Astrocyte of the cerebellum (primary cell): ENCODE data around the gene CNN1.
A peak's percentile ranks its signal among the peaks of the same experiment; 100 is the strongest.

Experiments used
- DNase-seq: peaks from one replicate; pipeline ENCODE4 v3.0.0-alpha.2; 2011; ENCODE audit warnings: low read depth
- H3K4me3 ChIP-seq: 2 replicates; pipeline ENCODE4 v1.5.1; 2011; ENCODE audit warnings: mild to moderate bottlenecking, low read depth, low read length, moderate library complexity
- in situ Hi-C: cut with HindIII; loops from 2 replicates; pipeline ENCODE4 v1.10.0; 2017; ENCODE audit warnings: low sequenced_read_pairs
- TF ChIP-seq, protein P1 (sequence below): IDR thresholded peaks from 2 replicates; pipeline ENCODE4 v1.5.1; 2012; ENCODE audit warnings: low read length, low read depth, moderate library complexity, mild to moderate bottlenecking; ENCODE audit errors: missing control alignments

Gene CNN1

DNA sequence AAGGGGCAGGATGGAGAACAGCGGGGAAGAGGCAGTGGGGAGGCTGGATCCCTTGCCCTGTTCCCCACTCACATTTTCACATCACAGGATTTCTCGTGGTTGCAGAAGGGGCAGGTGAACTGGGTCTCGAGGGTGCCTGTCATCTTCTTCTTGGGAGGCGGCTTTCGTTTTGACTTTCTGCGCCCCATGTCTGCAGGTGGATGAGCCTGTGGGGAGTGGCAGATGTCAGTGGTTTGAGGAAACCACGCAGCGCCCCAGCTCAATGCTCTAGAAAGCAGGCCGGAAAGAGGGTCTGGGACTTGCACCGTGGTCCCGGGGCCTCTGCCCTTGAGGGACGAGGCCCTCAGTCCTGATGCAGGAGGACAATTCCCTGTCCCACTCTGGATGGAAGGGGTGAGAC, 15.5 kb downstream of the CNN1 start:
- in situ Hi-C loops, result no loop called here
- no peak for DNase-seq
- H3K4me3 ChIP-seq, result no peak overlapping the region
- TF ChIP-seq, protein P1, sequence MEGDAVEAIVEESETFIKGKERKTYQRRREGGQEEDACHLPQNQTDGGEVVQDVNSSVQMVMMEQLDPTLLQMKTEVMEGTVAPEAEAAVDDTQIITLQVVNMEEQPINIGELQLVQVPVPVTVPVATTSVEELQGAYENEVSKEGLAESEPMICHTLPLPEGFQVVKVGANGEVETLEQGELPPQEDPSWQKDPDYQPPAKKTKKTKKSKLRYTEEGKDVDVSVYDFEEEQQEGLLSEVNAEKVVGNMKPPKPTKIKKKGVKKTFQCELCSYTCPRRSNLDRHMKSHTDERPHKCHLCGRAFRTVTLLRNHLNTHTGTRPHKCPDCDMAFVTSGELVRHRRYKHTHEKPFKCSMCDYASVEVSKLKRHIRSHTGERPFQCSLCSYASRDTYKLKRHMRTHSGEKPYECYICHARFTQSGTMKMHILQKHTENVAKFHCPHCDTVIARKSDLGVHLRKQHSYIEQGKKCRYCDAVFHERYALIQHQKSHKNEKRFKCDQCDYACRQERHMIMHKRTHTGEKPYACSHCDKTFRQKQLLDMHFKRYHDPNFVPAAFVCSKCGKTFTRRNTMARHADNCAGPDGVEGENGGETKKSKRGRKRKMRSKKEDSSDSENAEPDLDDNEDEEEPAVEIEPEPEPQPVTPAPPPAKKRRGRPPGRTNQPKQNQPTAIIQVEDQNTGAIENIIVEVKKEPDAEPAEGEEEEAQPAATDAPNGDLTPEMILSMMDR, result no peak

DNA sequence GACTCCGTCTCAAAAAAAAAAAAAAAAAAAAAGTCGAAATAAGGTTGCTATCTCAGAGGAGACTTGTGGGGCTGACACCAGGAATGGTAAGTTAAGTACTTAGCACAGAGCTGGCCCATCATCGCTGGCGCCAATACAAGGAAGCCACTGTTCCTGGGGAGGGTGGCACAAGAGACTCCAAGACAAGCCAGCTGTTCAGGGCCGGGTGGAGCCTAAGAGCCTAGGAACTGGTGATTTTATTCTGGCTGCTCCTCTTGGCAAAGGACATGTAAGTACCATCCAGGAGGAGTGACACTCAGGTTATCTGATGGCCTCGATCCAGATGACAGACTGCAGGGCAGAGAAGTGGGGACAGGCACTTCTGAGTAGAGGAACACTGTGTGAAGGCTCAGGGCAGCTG, 16.6 kb downstream of the CNN1 start:
- no peak for DNase-seq
- TF ChIP-seq, protein P1, result no peak
- no peak overlapping the region for H3K4me3 ChIP-seq
- in situ Hi-C loops, result no loop called here

DNA sequence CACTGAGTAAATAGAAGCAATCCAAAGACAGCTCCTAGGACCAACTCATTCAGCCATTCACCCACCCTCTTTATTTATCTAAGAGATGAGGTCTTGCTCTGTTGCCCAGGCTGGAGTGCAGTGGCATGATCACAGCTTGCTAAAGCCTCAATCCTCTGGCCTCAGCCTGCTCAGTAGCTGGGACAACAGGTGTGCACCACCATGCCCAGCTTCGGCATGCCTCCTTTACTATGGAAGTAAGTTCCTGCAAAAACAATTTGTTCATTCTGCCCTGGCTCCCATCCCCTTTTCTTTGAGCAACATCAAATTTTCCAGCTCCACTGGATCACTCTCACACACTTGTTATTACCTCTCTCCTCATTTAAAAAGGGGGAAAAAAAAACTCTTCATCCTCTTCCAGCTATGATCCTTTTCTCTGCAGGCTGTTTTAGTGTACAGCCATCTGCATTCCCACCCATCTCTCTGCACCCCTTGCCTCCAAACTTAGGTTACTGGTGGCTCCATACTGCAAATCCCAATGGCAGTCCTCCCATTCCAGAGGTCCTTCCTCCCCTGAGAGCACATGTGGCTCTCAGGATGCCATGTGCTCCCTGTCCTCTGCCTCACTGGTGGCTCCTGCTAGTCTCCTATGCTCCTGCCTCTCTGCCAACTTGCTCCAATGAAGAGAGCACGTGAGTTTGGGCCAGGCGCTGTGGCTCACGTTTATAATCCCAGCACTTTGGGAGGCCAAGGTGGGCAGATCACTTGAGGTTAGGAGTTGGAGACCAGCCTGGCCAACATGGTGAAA, 18.2 kb downstream of the CNN1 start:
- DNase-seq, result no peak
- in situ Hi-C loops, result no loop called here
- TF ChIP-seq, protein P1, result no peak
- no peak overlapping the region for H3K4me3 ChIP-seq

DNA sequence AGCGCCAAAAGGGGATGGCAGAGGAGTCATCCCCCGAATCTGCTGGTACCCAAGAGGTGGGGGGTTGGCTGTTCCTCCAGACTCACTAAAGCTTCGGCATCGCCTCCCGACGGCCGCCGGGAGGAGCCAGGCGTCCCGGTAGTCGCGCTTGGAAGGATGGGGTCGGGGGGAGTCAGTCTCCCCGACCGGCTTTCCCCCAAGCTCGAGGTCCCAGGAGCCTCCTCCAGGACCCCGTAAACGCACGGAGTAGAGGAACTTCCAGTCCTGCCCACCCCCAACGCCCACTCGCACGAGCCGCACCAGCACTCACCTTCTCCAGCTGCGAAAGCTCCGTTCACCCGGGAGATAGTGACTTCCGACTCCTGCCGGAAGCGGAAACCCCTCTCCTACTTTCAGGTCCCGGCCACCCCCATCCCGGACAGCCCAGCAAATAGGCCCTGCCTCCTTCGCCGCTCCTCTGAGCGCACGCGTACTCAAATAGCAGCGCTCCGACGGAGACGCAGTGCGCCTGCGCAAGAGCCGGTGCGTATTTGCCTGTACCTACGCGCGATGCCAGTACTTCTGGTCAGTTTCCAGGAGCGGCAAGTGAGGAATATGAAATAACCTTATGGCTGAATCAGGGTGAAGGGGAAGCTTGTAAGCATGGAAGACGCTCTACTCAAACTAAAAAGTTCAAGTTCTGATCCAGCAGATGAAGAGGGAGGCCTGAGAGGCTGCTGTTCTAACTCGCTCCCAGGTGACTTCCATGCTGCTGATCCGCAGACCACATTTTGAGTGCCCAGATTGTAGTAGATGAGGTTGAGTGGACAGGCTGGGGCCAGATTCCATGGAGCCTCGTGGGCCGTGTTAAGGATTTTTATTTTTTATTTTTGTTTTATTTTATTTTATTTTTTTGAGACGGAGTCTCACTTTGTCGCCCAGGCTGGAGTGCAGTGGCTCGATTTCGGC, 20.5 kb downstream of the CNN1 start, which contains the start of gene ELOF1:
ELOF1 (minus strand) TSS at position 350 of the 948 bp plus-strand sequence. CDS start 4,883 bp downstream, outside the sequence.
- in situ Hi-C loops, result no loop called here
- TF ChIP-seq, protein P1, result peak; percentile 42
- H3K4me3 ChIP-seq, result peak within 1 kb of the TSS; percentile 98
- peak; percentile 96 for DNase-seq

DNA sequence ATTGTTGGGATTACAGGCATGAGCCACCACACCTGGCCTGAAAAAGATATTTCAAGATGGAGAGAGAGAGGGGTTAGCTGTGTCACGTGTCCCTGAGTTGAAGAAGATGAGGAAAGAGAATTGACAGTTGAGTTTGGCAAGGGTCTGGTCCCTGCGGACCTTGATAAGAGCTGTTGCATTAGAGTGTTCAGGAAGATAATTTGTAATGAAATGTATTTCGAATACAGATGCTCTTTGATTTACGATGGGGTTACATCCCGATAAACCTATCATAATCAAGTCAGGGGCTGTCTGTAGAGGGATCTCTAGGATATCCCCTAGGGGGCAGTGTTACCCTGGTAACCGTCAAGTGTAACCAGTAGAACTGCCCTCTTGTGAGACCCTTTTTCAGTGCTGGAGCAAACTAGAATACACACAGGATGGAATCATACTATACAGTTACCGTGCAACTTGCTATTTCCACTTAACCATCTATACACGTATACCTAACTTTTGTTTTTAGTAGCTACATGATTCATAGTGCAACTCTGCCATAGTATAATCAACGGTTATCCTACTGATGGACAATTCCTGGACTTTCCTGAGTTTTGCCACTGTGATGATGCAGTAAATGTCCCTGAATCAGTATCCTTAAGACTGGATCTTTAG, 21.9 kb downstream of the CNN1 start:
- no peak overlapping the region for H3K4me3 ChIP-seq

More for the DNA sequence above, 21.9 kb downstream of the CNN1 start:
- DNase-seq, result peak; percentile 35
- in situ Hi-C loops, result no loop called here
- TF ChIP-seq, protein P1, result peak; percentile 60
